ENCODE measurements around the gene DNAH6.

Gene DNAH6

GRCh38 chr2:84697895-84698294 is 181.6 kb downstream of the DNAH6 start:
- no peak for DNase-seq (ENCODE audit: low spot score)

- DNase-seq (ENCODE audit: low spot score): no peak
These were observed 183.7 kb downstream of the DNAH6 start for GRCh38 chr2:84700006-84700405.

GRCh38 chr2:84701880-84702279 is 185.6 kb downstream of the DNAH6 start:
- peak; percentile 84 for DNase-seq (ENCODE audit: low spot score)

- DNase-seq (ENCODE audit: low spot score): no peak
These were observed 186.6 kb downstream of the DNAH6 start for GRCh38 chr2:84702941-84703340.

- DNase-seq (ENCODE audit: low spot score): no peak
These were observed 187.5 kb downstream of the DNAH6 start for GRCh38 chr2:84703831-84704230.

GRCh38 chr2:84704505-84705244 is 188.4 kb downstream of the DNAH6 start:
- no peak for DNase-seq (ENCODE audit: low spot score)

GRCh38 chr2:84705858-84706257 is 189.6 kb downstream of the DNAH6 start:
- no peak for DNase-seq (ENCODE audit: low spot score)

- no peak for DNase-seq (ENCODE audit: low spot score)
These were observed 192.1 kb downstream of the DNAH6 start for GRCh38 chr2:84708442-84708841.

- DNase-seq (ENCODE audit: low spot score): no peak
These were observed 195.4 kb downstream of the DNAH6 start for GRCh38 chr2:84711651-84712050.

- peak; percentile 24 for DNase-seq (ENCODE audit: low spot score)
These were observed 197.1 kb downstream of the DNAH6 start for GRCh38 chr2:84713441-84713840.

GRCh38 chr2:84716564-84716963 is 200.3 kb downstream of the DNAH6 start:
- DNase-seq (ENCODE audit: low spot score): no peak

- DNase-seq (ENCODE audit: low spot score): no peak
These were observed 201.0 kb downstream of the DNAH6 start for GRCh38 chr2:84717302-84717701.

- DNase-seq (ENCODE audit: low spot score): no peak
These were observed 203.1 kb downstream of the DNAH6 start for GRCh38 chr2:84719434-84719833.

- no peak for DNase-seq (ENCODE audit: low spot score)
These were observed 207.5 kb downstream of the DNAH6 start for GRCh38 chr2:84723831-84724230.

- no peak for DNase-seq (ENCODE audit: low spot score)
These were observed 209.4 kb downstream of the DNAH6 start for GRCh38 chr2:84725717-84726116.

GRCh38 chr2:84727315-84727714 is 211.0 kb downstream of the DNAH6 start:
- DNase-seq (ENCODE audit: low spot score): no peak

GRCh38 chr2:84729224-84729623 is 212.9 kb downstream of the DNAH6 start:
- DNase-seq (ENCODE audit: low spot score): no peak

- DNase-seq (ENCODE audit: low spot score): no peak
These were observed 214.9 kb downstream of the DNAH6 start for GRCh38 chr2:84731185-84731584.

- no peak for DNase-seq (ENCODE audit: low spot score)
These were observed 216.8 kb downstream of the DNAH6 start for GRCh38 chr2:84732897-84733778.

- no peak for DNase-seq (ENCODE audit: low spot score)
These were observed 219.1 kb downstream of the DNAH6 start for GRCh38 chr2:84735389-84735788.

GRCh38 chr2:84741182-84741822 is 225.0 kb downstream of the DNAH6 start:
- peak; percentile 19 for DNase-seq (ENCODE audit: low spot score)

- DNase-seq (ENCODE audit: low spot score): no peak
These were observed 232.0 kb downstream of the DNAH6 start for GRCh38 chr2:84748341-84748740.

- no peak for DNase-seq (ENCODE audit: low spot score)
These were observed 233.1 kb downstream of the DNAH6 start for GRCh38 chr2:84749442-84749841.

Data from AG20443 (cell line).